Measurements from ENCODE around the gene DOCK6. TPM values are rescaled to one million over a fixed set of nuclear protein-coding genes. Genes with fewer than 3 reads are reported as not detected.

The DOCK6 gene
- total RNA-seq, 1 experiment from 2014 or later = 57.9 TPM

DNA sequence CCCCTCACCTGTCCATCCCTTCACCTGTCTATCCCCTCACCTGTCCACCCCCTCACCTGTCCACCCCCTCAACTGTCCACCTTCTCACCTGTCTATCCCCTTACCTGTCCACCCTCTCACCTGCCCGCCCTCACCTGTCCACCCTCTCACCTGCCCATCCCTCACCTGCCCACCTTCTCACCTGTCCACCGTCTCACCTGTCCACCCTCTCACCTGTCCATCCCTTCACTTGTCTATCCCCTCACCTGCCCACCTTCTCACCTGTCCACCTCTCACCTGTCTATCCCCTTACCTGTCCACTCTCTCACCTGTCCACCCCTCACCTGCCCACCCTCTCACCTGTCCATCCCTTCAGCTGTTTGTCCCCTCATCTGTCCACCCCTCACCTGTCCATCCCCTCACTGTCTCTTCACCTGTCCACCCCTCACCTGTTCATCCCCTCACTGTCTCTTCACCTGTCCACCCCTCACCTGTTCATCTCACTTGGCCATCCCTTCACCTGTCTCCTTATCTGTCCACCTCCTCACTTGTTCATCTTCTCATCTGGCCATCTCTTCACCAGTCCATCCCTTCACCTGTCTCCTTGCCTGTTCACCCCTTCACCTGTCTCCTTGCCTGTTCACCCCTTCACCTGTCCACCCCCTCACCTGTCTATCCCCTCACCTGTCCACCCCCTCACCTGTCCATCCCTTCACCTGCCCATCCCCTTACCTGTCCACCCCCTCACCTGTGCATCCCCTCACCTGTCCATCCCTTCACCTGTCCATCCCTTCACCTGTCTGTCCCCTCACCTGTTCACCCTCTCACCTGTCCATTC is 52.3 kb downstream of the DOCK6 start:
- no CpG with 5 or more reads among the region's 2 CpGs for WGBS (ENCODE audit: extremely low coverage, insufficient read length, low lambda C conversion rate)

More for the DNA sequence above, 52.3 kb downstream of the DOCK6 start:
- Mint-ChIP-seq H3K4me3 (no peak overlapping the region), H3K36me3 (ENCODE audit: insufficient read depth in 1 of 3, low read depth in 3 of 3) (peaks cover 10 to 49% (median 39%) of the 10 kb centered on the region in 3 experiments; a peak in 6 of 7 replicates), H3K27me3 (ENCODE audit: low read depth) (no peaks in the 10 kb centered on the region), H3K9me3 (no peaks in the 10 kb centered on the region), H3K27ac (no peak overlapping the region), H3K4me1 (no peaks in the 10 kb centered on the region)
- H3K56ac ChIP-seq (ENCODE audit: insufficient read length, low read depth, low read length) = no peak overlapping the region
- H2BK12ac ChIP-seq (ENCODE audit: insufficient read length, low read depth, low read length) = no peak overlapping the region
- H2AK5ac ChIP-seq (ENCODE audit: insufficient read length, low read length) = no peak overlapping the region
- H3K79me1 ChIP-seq (ENCODE audit: insufficient read depth, low read depth, low read length, poor library complexity, severe bottlenecking) = no peaks in the 10 kb centered on the region
- H3K23me2 ChIP-seq (ENCODE audit: insufficient read length, low read depth, low read length, poor library complexity, severe bottlenecking) = no peaks in the 10 kb centered on the region
- H3K23ac ChIP-seq (ENCODE audit: insufficient read length, low read depth, low read length) = no peak overlapping the region
- H4K91ac ChIP-seq (ENCODE audit: insufficient read length, low read depth, low read length) = no peak overlapping the region
- H2BK120ac ChIP-seq (ENCODE audit: low read depth, low read length, poor library complexity, severe bottlenecking) = no peak overlapping the region
- H3K4me1 ChIP-seq (ENCODE audit: insufficient read depth, low read length) = no peaks in the 10 kb centered on the region
- no peaks in the 10 kb centered on the region for H3K27me3 ChIP-seq (ENCODE audit: insufficient read depth, low read length)
- H2BK20ac ChIP-seq (ENCODE audit: low read depth, low read length, poor library complexity, severe bottlenecking) = no peak overlapping the region
- H3K9ac ChIP-seq (ENCODE audit: extremely low read depth, insufficient read length, low read length) = no peak overlapping the region
- H3T11ph ChIP-seq (ENCODE audit: low read length) = no peak overlapping the region
- no peak overlapping the region for H3K27ac ChIP-seq (ENCODE audit: insufficient read length, low read depth, low read length)
- TF ChIP-seq, protein P1, sequence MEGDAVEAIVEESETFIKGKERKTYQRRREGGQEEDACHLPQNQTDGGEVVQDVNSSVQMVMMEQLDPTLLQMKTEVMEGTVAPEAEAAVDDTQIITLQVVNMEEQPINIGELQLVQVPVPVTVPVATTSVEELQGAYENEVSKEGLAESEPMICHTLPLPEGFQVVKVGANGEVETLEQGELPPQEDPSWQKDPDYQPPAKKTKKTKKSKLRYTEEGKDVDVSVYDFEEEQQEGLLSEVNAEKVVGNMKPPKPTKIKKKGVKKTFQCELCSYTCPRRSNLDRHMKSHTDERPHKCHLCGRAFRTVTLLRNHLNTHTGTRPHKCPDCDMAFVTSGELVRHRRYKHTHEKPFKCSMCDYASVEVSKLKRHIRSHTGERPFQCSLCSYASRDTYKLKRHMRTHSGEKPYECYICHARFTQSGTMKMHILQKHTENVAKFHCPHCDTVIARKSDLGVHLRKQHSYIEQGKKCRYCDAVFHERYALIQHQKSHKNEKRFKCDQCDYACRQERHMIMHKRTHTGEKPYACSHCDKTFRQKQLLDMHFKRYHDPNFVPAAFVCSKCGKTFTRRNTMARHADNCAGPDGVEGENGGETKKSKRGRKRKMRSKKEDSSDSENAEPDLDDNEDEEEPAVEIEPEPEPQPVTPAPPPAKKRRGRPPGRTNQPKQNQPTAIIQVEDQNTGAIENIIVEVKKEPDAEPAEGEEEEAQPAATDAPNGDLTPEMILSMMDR (conservative IDR thresholded peaks at IDR 0.05) = no peak
- no peak overlapping the region for H3K18ac ChIP-seq (ENCODE audit: insufficient read length, low read depth, low read length)
- no peak overlapping the region for H2AFZ ChIP-seq (ENCODE audit: low read length)
- H4K8ac ChIP-seq (replicated peaks; ENCODE audit: insufficient read length, low read depth, low read length) = peak overlapping the region; percentile 9
- H2BK5ac ChIP-seq (ENCODE audit: insufficient read length, low read length) = no peak overlapping the region
- no peaks in the 10 kb centered on the region for H3K79me2 ChIP-seq (ENCODE audit: insufficient read depth, low read length)
- H3K14ac ChIP-seq (ENCODE audit: insufficient read depth, low read length) = no peak overlapping the region
- no peaks in the 10 kb centered on the region for H4K20me1 ChIP-seq (ENCODE audit: control insufficient read depth, insufficient read depth, insufficient read length)
- no peak overlapping the region for H3K4ac ChIP-seq (ENCODE audit: low read depth, low read length)
- H2BK15ac ChIP-seq (ENCODE audit: low read depth, low read length) = no peak overlapping the region
- no peak overlapping the region for H4K5ac ChIP-seq (ENCODE audit: insufficient read length, low read depth, low read length)
- H3K4me2 ChIP-seq (ENCODE audit: insufficient read depth, insufficient read length, low read length) = no peak overlapping the region
- no peaks in the 10 kb centered on the region for H3K9me3 ChIP-seq (ENCODE audit: control insufficient read depth, low read depth, low read length)
- DNase-seq = no peak

Data from H9 (cell line).